ENCODE data around the gene RFXANK. TPM values are rescaled to one million over a fixed set of nuclear protein-coding genes. Genes with fewer than 3 reads are reported as not detected.

RFXANK gene
- total RNA-seq, 1 experiment from 2014 or later = 81.8 TPM

GRCh38 chr19:19224150-19224851, 32.2 kb downstream of the RFXANK start:
- no peak overlapping the region for H3K23ac ChIP-seq (ENCODE audit: insufficient read length, low read depth, low read length)
- H3K9ac ChIP-seq (ENCODE audit: extremely low read depth, insufficient read length, low read length) = no peak overlapping the region
- no peaks in the 10 kb centered on the region for H3K79me2 ChIP-seq (ENCODE audit: insufficient read depth, low read length)
- H2BK120ac ChIP-seq (ENCODE audit: low read depth, low read length, poor library complexity, severe bottlenecking) = no peak overlapping the region
- no CpG with 5 or more reads among the region's 17 CpGs for WGBS (ENCODE audit: extremely low coverage, insufficient read length, low lambda C conversion rate)
- no peak overlapping the region for H4K5ac ChIP-seq (ENCODE audit: insufficient read length, low read depth, low read length)
- H3K18ac ChIP-seq (ENCODE audit: insufficient read length, low read depth, low read length) = no peak overlapping the region
- H2AFZ ChIP-seq (ENCODE audit: low read length) = no peak overlapping the region
- H4K8ac ChIP-seq (replicated peaks; ENCODE audit: insufficient read length, low read depth, low read length) = no peak overlapping the region
- H2BK5ac ChIP-seq (ENCODE audit: insufficient read length, low read length) = no peak overlapping the region
- H3K4me1 ChIP-seq (ENCODE audit: insufficient read depth, low read length) = no peaks in the 10 kb centered on the region
- H3K56ac ChIP-seq (ENCODE audit: insufficient read length, low read depth, low read length) = no peak overlapping the region
- peaks cover 4% of the 10 kb centered on the region; the same call in 1 of the 2 replicates for H3K27me3 ChIP-seq (ENCODE audit: insufficient read depth, low read length)
- no peak for TF ChIP-seq CTCF (conservative IDR thresholded peaks at IDR 0.05)
- no peak overlapping the region for H3K27ac ChIP-seq (ENCODE audit: insufficient read length, low read depth, low read length)
- peaks cover 0 to 3% of the 10 kb centered on the region in 2 experiments; a peak in 1 of 4 replicates for H3K4me1 Mint-ChIP-seq
- H3K79me1 ChIP-seq (ENCODE audit: insufficient read depth, low read depth, low read length, poor library complexity, severe bottlenecking) = no peaks in the 10 kb centered on the region
- no peak overlapping the region for H3K4ac ChIP-seq (ENCODE audit: low read depth, low read length)
- peaks cover 87% of the 10 kb centered on the region for H3K27me3 Mint-ChIP-seq (ENCODE audit: low read depth)
- peak overlapping the region; percentile 44 for H3K4me2 ChIP-seq (ENCODE audit: insufficient read depth, insufficient read length, low read length)
- no peaks in the 10 kb centered on the region for H3K9me3 ChIP-seq (ENCODE audit: control insufficient read depth, low read depth, low read length)
- H2BK12ac ChIP-seq (ENCODE audit: insufficient read length, low read depth, low read length) = no peak overlapping the region
- no peak for DNase-seq
- H2BK20ac ChIP-seq (ENCODE audit: low read depth, low read length, poor library complexity, severe bottlenecking) = no peak overlapping the region
- no peaks in the 10 kb centered on the region for H3K36me3 Mint-ChIP-seq (ENCODE audit: insufficient read depth in 1 of 3, low read depth in 3 of 3)
- no peak overlapping the region for H3T11ph ChIP-seq (ENCODE audit: low read length)
- no peak overlapping the region for H2AK5ac ChIP-seq (ENCODE audit: insufficient read length, low read length)
- H4K20me1 ChIP-seq (ENCODE audit: control insufficient read depth, insufficient read depth, insufficient read length) = no peaks in the 10 kb centered on the region
- H3K4me3 Mint-ChIP-seq = peak overlapping the region; percentile 58 to 77
- peaks cover 0 to 9% of the 10 kb centered on the region in 2 experiments; a peak in 3 of 5 replicates for H3K9me3 Mint-ChIP-seq
- H2BK15ac ChIP-seq (ENCODE audit: low read depth, low read length) = no peak overlapping the region
- H3K14ac ChIP-seq (ENCODE audit: insufficient read depth, low read length) = no peak overlapping the region
- H3K27ac Mint-ChIP-seq = no peak overlapping the region
- H3K23me2 ChIP-seq (ENCODE audit: insufficient read length, low read depth, low read length, poor library complexity, severe bottlenecking) = no peaks in the 10 kb centered on the region
- H4K91ac ChIP-seq (ENCODE audit: insufficient read length, low read depth, low read length) = no peak overlapping the region
